ENCODE measurements around the gene BNIP5. TPM values are rescaled to one million over a fixed set of nuclear protein-coding genes. Genes with fewer than 3 reads are reported as not detected.

The BNIP5 gene
- total RNA-seq, 4 donors from 2014 or later, result not detected

DNA sequence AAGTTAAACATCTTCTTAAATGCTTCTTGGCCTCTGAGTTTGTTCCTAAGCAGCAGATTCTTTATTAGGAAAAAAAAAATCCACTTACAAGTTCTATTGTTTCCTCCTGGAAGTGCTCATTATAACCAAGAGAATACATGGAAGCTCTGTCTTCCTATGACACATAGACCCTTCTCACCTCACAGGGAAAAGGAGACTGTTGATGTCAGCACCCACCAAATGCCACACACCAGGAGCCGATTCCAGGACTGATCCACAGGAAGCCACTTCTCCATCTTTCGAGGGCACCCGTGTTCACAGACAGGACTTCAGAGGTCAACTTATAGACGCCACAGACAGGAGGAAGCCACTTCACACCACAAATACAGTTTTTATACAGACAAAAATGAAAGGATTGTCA lies 13.4 kb upstream of the BNIP5 start:
- H3K27ac ChIP-seq, result peak overlapping the region; percentile 81 to 87
- TF ChIP-seq, protein P1, sequence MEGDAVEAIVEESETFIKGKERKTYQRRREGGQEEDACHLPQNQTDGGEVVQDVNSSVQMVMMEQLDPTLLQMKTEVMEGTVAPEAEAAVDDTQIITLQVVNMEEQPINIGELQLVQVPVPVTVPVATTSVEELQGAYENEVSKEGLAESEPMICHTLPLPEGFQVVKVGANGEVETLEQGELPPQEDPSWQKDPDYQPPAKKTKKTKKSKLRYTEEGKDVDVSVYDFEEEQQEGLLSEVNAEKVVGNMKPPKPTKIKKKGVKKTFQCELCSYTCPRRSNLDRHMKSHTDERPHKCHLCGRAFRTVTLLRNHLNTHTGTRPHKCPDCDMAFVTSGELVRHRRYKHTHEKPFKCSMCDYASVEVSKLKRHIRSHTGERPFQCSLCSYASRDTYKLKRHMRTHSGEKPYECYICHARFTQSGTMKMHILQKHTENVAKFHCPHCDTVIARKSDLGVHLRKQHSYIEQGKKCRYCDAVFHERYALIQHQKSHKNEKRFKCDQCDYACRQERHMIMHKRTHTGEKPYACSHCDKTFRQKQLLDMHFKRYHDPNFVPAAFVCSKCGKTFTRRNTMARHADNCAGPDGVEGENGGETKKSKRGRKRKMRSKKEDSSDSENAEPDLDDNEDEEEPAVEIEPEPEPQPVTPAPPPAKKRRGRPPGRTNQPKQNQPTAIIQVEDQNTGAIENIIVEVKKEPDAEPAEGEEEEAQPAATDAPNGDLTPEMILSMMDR (IDR thresholded peaks at IDR 0.05), result no peak
- TF ChIP-seq POLR2A (IDR thresholded peaks at IDR 0.05), result no peak

DNA sequence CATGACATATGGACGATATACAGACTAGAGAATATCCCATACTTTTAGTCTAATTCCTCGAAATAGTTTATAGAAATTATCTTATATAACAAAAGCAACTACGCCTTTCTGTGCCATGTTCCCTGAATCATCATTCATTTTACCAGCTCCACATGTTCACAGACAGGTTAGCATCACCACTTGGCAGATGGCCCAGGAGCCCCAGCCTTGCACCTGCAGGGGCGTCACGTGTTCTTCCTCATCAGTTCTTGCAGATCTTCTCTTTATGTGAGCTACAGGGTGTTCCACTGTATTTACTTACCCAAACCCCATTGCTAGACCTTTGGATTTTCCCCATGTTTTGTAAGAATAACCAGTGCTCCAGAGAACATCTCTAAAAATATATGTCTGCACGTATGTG lies 12.6 kb upstream of the BNIP5 start:
- Histone ChIP-seq H3K27ac (peak overlapping the region in 1 of 2 donors; percentile 81), H3K36me3 (no peaks in the 10 kb centered on the region), H3K4me3 (no peak overlapping the region), H3K9me3 (no peaks in the 10 kb centered on the region), H3K27me3 (no peaks in the 10 kb centered on the region), H3K4me1 (peaks cover 0 to 4% of the 10 kb centered on the region in 2 donors)
- no peak for DNase-seq
- intact Hi-C loops (cut with DNase I; ENCODE audit: low total_unique reads), result no loop called here
- TF ChIP-seq POLR2A (IDR thresholded peaks at IDR 0.05), result no peak
- TF ChIP-seq, protein P1 (IDR thresholded peaks at IDR 0.05), result no peak

More for the DNA sequence above, 13.4 kb upstream of the BNIP5 start:
- Histone ChIP-seq H3K27me3 (no peaks in the 10 kb centered on the region), H3K9me3 (no peaks in the 10 kb centered on the region), H3K4me1 (peaks cover 0 to 4% of the 10 kb centered on the region in 2 donors), H3K36me3 (no peaks in the 10 kb centered on the region), H3K4me3 (no peak overlapping the region)
- no peak for DNase-seq
- intact Hi-C loops (cut with DNase I; ENCODE audit: low total_unique reads), result no loop called here

DNA sequence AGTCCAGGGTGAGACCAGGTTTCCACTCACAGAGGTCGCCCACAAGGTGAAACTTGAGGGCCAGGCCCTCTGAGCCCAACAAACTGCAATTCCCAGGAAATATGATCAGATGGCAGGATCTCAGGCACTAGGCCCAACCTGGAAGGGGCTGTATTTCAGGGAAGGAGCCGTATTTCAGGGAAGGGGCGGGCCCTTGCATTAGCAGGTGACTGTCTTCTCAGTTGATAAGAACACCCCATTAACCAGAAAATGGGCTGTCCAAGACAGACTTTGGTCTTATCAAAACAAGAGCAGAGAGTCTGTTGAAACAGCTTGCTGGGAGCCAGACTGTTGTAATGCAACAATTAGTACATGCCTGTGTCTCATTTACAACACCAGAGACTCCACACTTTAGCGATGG lies 10.9 kb upstream of the BNIP5 start:
- Histone ChIP-seq H3K27ac (no peak overlapping the region), H3K27me3 (no peaks in the 10 kb centered on the region), H3K4me3 (no peak overlapping the region), H3K9me3 (no peaks in the 10 kb centered on the region), H3K36me3 (no peaks in the 10 kb centered on the region), H3K4me1 (peaks cover 0 to 4% of the 10 kb centered on the region in 2 donors)
- no peak for DNase-seq
- TF ChIP-seq, protein P1 (IDR thresholded peaks at IDR 0.05), result no peak
- TF ChIP-seq POLR2A (IDR thresholded peaks at IDR 0.05), result no peak
- intact Hi-C loops (cut with DNase I; ENCODE audit: low total_unique reads), result no loop called here

DNA sequence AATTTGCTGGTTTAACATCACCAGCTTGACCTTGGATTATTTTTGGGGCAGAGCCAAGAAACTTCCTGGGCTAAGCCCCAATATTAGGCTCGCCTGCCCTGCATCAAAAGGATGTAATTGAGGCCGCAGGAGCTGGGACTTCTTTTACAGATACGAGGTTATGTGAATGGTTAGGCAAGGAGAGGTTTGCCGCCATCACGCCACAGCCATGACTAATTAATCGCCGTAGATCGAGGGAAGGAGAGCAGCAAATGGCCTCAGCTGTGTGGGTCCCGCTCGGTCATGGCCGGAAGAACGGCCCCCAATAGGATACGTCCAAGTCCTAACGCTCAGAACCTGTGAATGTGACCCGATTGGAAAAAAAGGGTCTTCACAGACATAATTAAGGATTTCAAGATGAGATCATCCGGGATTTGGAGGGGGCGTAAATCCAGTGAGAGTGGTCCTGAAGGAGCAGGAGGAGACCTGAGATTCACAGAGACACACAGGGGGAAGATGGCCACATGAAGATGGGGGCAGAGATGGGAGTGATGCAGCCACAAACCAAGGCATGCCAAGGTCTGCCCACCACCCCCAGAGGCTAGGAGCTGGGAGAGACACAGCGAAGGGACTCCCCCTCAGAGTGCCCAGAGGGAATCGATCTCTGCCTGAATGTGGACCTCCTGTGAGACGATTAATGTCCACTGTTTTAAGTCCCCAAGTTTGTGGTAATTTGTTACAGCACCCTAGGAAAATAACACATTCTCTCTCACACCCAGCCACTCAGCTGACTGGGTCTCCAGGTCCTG lies 10.0 kb upstream of the BNIP5 start:
- no peak overlapping the region for H3K4me3 ChIP-seq
- no peaks in the 10 kb centered on the region for H3K36me3 ChIP-seq
- H3K27me3 ChIP-seq, result no peaks in the 10 kb centered on the region
- no peaks in the 10 kb centered on the region for H3K9me3 ChIP-seq
- no peak for DNase-seq
- peaks cover 0 to 4% of the 10 kb centered on the region in 2 donors for H3K4me1 ChIP-seq
- TF ChIP-seq, protein P1 (IDR thresholded peaks at IDR 0.05), result no peak
- no peak for TF ChIP-seq POLR2A (IDR thresholded peaks at IDR 0.05)
- no peak overlapping the region for H3K27ac ChIP-seq
- intact Hi-C loops (cut with DNase I; ENCODE audit: low total_unique reads), result no loop called here

DNA sequence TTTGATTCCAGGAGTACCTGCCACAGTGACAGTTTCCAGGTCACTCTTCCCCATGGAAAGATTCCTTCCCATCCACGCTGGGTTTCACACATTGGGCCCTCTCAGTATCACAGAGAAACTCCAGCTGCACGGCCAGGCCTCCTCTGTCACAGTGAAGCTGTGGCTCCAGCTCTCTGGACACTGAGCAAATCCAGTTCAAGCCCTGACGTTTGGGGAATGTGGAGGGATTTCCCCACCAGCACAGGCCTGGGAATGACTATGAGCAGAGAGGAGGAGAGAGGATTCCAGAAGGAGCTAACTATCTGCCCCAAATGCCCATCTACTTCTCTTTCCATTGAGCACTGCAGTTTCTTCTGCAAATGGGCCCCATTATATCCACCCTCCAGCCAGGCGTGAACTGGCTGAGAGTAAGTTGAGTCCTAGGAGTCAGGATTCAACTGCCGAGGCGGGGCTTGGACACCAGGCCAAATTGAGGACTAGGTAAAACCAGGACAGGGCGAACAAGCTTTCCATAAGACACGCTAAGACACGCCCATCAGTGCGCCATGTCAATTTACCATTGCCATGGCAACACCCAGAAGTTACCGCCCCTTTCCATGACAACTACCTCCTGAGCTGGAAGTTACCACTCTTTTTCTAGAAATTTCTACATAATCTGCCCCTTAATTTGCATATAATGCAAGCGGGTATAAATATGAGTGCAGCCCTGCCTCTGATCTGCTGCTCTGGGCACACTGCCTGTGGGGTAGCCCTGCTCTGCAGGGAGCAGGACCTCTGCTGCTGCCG lies 9.2 kb upstream of the BNIP5 start:
- H3K36me3 ChIP-seq, result no peaks in the 10 kb centered on the region
- TF ChIP-seq POLR2A (IDR thresholded peaks at IDR 0.05), result no peak
- TF ChIP-seq, protein P1 (IDR thresholded peaks at IDR 0.05), result no peak
- intact Hi-C loops (cut with DNase I; ENCODE audit: low total_unique reads), result no loop called here
- no peak overlapping the region for H3K4me3 ChIP-seq
- H3K27me3 ChIP-seq, result no peaks in the 10 kb centered on the region
- no peaks in the 10 kb centered on the region for H3K9me3 ChIP-seq
- H3K4me1 ChIP-seq, result peaks cover 0 to 4% of the 10 kb centered on the region in 2 donors
- H3K27ac ChIP-seq, result no peak overlapping the region
- no peak for DNase-seq
